GM18868 (cell line): ENCODE data around the gene TTLL13.

ENCODE experiments used
- ATAC-seq: cut with Tn5 transposase; IDR thresholded peaks from one replicate; pipeline ENCODE4 v1.9.1; 2021; ENCODE audit warnings: mild to moderate bottlenecking, moderate library complexity; ENCODE audit not compliant: unreplicated experiment

The TTLL13 gene

DNA sequence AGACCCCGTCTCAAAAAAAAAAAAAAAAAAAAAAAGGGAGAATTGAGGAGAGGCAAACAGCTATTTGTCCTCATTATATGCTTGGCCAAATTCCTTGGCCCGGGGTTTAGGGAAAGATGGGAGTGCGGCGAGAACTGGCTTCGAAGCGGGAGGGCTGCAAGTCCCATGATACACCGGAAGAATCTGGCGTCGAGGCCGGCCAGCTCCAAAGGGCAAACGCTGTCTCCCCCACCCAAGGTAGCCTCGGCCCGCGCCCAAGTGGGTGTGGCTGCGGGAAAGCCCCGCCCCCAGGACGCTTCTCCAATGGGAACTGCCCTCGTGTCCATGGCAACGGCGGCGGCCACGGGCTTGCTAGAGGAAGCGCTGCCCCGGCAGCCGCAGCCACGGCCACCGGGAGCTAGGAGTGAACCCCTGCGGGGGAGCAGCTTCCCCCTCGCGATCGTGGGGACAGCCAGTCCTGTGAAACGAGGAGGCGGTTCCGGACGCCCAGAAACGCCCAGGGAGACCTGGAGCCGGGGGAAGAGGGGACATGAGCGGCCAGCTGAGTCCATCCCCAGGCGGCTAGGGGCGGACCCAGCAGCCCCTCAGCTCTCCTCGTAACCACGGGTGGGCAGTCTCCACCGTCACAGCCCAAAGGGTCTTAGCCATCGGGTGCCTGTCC is at the start of gene TTLL13:
TTLL13 (plus strand) TSS at position 354 of the 661 bp plus-strand sequence. CDS start 1,075 bp downstream, outside the sequence.
- peak; percentile 80 for ATAC-seq

- peak; percentile 24 for ATAC-seq
Measured at GRCh38 chr15:90200534-90201129, 48.7 kb upstream of the TTLL13 start.

- peak; percentile 69 for ATAC-seq
Measured at GRCh38 chr15:90201130-90201943, 48.0 kb upstream of the TTLL13 start, which contains the start of gene SEMA4B. SEMA4B (plus strand) TSS chr15:90201330; CDS start chr15:90201579, 249 bp downstream.

DNA sequence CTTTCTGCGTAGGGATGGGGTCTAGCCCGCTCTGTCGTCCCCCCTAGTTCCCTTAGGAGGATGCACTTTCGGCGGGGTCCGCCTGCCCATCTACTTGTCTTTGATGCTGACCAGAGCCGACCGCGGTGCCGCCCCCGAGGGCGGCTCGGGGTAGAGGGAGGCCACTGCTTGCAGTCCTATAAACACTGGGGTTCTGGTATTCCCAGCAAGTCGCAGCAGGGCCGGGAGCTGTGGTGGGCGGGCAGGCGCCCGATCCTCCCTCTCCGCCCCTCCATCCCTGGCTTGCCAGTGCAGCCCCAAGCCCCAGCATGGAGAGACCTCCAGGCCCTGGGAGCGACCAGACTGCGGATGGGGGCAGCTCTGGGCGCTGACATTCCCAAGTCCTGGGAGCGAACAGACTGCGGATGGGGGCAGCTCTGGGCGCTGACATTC is 47.4 kb upstream of the TTLL13 start:
- ATAC-seq = no peak

- ATAC-seq = no peak
Measured at GRCh38 chr15:90202929-90203328, 46.4 kb upstream of the TTLL13 start.

GRCh38 chr15:90203473-90203872 is 45.9 kb upstream of the TTLL13 start:
- no peak for ATAC-seq

- ATAC-seq = peak; percentile 61
Measured at GRCh38 chr15:90203922-90204321, 45.4 kb upstream of the TTLL13 start.

GRCh38 chr15:90205050-90205848 is 44.1 kb upstream of the TTLL13 start:
- no peak for ATAC-seq

- ATAC-seq = no peak
Measured at GRCh38 chr15:90205886-90206285, 43.5 kb upstream of the TTLL13 start.

DNA sequence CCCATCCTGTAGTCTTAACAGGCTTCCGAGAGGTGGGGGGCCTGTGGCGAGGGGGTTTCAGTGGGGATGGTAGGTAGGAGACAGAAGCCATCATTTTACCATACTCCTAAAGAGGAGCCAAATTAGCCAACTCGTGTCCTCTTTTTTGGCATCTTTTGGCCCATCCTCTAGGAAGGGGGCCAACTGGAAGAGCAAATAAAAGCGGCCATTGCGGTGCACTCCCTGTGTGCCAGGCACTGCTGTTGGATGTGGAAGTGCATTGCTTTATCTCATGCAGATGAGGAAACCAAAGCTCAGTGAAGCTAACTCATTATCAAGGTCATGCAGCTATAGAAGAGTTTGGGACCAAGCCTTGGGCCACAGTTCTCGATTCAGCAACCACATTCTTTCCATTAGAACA is 42.1 kb upstream of the TTLL13 start:
- no peak for ATAC-seq

DNA sequence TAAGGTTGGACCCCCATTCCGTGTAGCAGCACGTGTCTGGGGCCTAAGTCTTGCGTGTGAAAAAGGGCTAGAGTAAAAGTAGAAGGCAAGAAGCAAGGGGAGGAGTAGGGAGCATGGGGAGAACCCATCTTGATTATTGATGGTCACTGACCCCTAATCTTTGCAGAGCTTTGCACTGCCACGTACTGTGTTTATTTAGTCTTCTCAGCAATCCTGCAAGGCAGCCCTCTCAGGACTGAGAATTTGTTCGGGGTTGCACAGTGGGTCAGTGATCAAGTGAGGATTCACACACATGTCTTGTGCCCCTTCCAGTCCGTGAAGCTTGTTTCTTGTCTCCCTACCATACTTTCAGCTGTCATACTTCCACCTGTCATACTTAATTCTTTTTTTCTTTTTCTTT is 41.0 kb upstream of the TTLL13 start:
- no peak for ATAC-seq

- peak; percentile 75 for ATAC-seq
Measured at GRCh38 chr15:90209591-90209990, 39.8 kb upstream of the TTLL13 start.

GRCh38 chr15:90210593-90210992 is 38.8 kb upstream of the TTLL13 start:
- ATAC-seq = no peak

DNA sequence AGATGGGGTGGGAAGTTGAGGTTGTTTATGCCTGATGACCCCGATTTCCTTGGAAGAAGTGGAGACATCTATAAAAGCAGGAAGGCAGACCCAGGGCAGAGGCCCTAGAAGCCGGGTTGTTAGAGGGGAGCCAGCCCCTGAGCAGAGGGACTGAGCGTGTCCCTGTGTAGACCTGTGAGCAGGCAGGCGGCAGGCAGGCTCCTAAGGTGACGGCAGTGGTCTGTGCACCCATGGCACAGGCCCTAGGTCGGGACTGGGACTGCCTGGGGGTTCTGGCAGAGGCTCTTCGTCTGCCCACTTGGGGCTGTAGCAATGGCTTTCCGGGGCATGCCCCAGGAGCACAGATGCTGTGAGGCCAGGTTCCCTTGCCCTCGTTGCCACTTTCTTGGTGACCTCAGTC is 38.3 kb upstream of the TTLL13 start:
- no peak for ATAC-seq

DNA sequence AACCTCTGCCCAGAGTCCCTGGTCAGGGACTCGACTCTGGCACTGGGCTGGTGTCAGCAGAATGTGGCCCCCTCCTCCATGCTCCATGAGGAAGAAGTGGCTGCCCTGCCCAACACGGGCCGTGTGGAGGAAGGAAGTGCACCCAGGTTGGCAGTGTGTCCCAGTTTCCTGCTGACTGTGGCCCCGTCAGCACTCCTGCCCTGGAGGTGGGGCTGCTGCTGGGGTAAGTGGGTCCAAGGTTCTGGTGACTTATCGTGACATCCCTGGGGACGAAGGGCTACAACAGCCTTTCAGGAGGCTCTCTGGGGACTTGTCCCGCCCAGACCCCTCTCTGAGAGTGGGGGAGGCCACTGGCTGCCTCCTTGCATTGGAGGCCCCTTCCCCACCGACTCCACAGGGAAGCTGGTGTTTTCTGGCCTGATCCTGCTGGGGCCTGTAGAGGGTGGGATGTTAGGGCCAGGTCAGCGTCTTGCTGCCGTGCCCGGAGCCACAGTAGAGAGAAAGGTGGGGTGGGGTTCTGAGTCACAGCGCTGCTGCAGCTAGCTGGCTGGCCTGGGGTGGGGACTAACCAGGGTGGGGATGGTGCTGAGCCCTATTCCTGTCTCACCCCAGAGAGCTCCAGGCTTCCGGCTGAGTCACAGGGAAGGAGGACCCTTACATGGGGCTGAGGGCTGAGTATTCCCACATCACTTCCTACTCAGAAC is 37.8 kb upstream of the TTLL13 start:
- no peak for ATAC-seq

GRCh38 chr15:90212221-90213098 is 36.9 kb upstream of the TTLL13 start:
- no peak for ATAC-seq

DNA sequence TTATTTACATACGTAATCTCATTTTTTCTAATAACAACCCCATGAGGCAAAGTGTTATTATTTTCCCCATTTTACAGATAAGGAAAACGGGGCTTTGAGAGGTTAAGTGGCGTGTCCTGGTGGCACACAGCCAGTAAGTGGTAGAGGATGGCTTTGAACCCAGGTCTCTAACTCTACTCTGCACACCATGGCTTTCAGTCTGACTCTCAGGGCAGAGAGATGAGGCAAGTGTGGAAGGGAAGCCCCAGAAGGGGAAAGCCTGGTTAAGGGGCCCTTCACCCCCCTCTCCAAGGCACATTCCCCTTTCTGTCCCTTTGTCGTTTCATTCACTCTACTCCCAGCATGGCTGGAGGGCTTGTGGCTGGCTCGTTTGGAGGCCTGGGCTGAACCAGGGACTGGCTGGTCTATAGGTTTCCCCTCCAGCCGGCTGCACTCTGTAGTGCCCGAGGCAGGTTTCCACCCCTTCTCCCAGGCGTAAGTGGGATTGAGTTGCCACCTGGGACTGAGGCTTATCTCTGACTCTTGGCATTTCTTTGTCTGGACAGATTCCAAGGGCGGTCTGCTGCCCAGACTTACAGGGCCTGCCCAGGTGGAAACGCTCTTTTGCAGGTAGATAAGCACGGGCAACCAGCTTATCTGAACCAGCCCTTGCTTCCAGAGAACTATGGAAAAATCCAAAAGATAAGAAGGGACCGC is 36.1 kb upstream of the TTLL13 start:
- ATAC-seq = peak; percentile 37

- no peak for ATAC-seq
Measured at GRCh38 chr15:90213818-90214204, 35.5 kb upstream of the TTLL13 start.
